DOHH2 (cell line): ENCODE measurements around the gene TMEM151A.
A peak's percentile ranks its signal among the peaks of the same experiment; 100 is the strongest.

Experiments
- H3F3A ChIP-seq: fragments of 200-600 bp; sonication (generic), shearing (Covaris generic); 2 replicates; pipeline ENCODE4 v1.6.0; 2016; ENCODE audit warnings: antibody characterized with exemption, mild to moderate bottlenecking; ENCODE audit not compliant: control insufficient read depth, insufficient read depth
- H3K27ac ChIP-seq: fragments of 200-600 bp; sonication (generic); 2 replicates; pipeline ENCODE4 v1.5.1; 2014; ENCODE audit warnings: low read depth, mild to moderate bottlenecking, low read length, moderate library complexity
- H3K27me3 ChIP-seq: fragments of 200-600 bp; sonication (generic); 2 replicates; pipeline ENCODE4 v1.6.1; 2014; ENCODE audit warnings: mild to moderate bottlenecking, low read length, mixed read lengths; ENCODE audit not compliant: control insufficient read depth
- H3K36me3 ChIP-seq: fragments of 200-600 bp; sonication (generic); 2 replicates; pipeline ENCODE4 v1.6.1; 2014; ENCODE audit warnings: mild to moderate bottlenecking, low read length, moderate library complexity, mixed read lengths; ENCODE audit not compliant: control insufficient read depth
- H3K4me1 ChIP-seq: fragments of 200-600 bp; sonication (generic); 2 replicates; pipeline ENCODE4 v1.6.1; 2014; ENCODE audit warnings: mild to moderate bottlenecking, low read length, mixed read lengths; ENCODE audit not compliant: control insufficient read depth
- H3K4me2 ChIP-seq: fragments of 200-600 bp; sonication (generic); 2 replicates; pipeline ENCODE4 v1.6.0; 2014; ENCODE audit warnings: mild to moderate bottlenecking, low read length, moderate library complexity
- H3K4me3 ChIP-seq: fragments of 200-600 bp; sonication (generic); 2 replicates; pipeline ENCODE4 v1.5.1; 2014; ENCODE audit warnings: mild to moderate bottlenecking, low read length, mixed read lengths
- H3K79me2 ChIP-seq: fragments of 200-600 bp; sonication (generic); 2 replicates; pipeline ENCODE4 v1.6.1; 2014; ENCODE audit warnings: mild to moderate bottlenecking, low read length, mixed read lengths; ENCODE audit not compliant: control insufficient read depth
- H3K9me2 ChIP-seq: fragments of 200-600 bp; sonication (generic); replicated peaks from 2 replicates; pipeline ENCODE4 v1.6.1; 2014; ENCODE audit warnings: mild to moderate bottlenecking, low read length, mixed read lengths; ENCODE audit not compliant: control insufficient read depth
- H3K9me3 ChIP-seq: fragments of 200-600 bp; sonication (generic); 2 replicates; pipeline ENCODE4 v1.6.1; 2014; ENCODE audit warnings: antibody characterized with exemption, low read length, mixed read lengths; ENCODE audit not compliant: control insufficient read depth, insufficient read depth
- H4K20me1 ChIP-seq: fragments of 200-600 bp; sonication (generic); 2 replicates; pipeline ENCODE4 v1.6.0; 2014; ENCODE audit warnings: low read depth, mild to moderate bottlenecking, antibody characterized with exemption, low read length, moderate library complexity; ENCODE audit not compliant: control insufficient read depth, insufficient read depth
- EZH2phosphoT487 ChIP-seq: fragments of 200-600 bp; sonication (generic); IDR thresholded peaks from 2 replicates; pipeline ENCODE4 v1.6.1; 2017; ENCODE audit warnings: borderline replicate concordance, mild to moderate bottlenecking, antibody characterized with exemption, low read length, moderate library complexity, mixed read lengths
- TF ChIP-seq, protein P1 (sequence below): fragments of 200-600 bp; sonication (generic); IDR thresholded peaks from one replicate; pipeline ENCODE4 v1.5.1; 2014; ENCODE audit warnings: antibody characterized with exemption, mild to moderate bottlenecking, low read depth, low read length; ENCODE audit not compliant: poor library complexity, severe bottlenecking

TMEM151A gene

GRCh38 chr11:66311470-66311964, 19.8 kb downstream of the TMEM151A start:
- H3K4me3 ChIP-seq: peak overlapping the region; percentile 82
- TF ChIP-seq, protein P1, sequence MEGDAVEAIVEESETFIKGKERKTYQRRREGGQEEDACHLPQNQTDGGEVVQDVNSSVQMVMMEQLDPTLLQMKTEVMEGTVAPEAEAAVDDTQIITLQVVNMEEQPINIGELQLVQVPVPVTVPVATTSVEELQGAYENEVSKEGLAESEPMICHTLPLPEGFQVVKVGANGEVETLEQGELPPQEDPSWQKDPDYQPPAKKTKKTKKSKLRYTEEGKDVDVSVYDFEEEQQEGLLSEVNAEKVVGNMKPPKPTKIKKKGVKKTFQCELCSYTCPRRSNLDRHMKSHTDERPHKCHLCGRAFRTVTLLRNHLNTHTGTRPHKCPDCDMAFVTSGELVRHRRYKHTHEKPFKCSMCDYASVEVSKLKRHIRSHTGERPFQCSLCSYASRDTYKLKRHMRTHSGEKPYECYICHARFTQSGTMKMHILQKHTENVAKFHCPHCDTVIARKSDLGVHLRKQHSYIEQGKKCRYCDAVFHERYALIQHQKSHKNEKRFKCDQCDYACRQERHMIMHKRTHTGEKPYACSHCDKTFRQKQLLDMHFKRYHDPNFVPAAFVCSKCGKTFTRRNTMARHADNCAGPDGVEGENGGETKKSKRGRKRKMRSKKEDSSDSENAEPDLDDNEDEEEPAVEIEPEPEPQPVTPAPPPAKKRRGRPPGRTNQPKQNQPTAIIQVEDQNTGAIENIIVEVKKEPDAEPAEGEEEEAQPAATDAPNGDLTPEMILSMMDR: no peak
- no peak for TF ChIP-seq EZH2phosphoT487
- H3K27ac ChIP-seq: peak overlapping the region; percentile 77
- H3K9me2 ChIP-seq: no peaks in the 10 kb centered on the region
- H3K27me3 ChIP-seq: no peaks in the 10 kb centered on the region
- H4K20me1 ChIP-seq: no peaks in the 10 kb centered on the region
- H3K4me1 ChIP-seq: peaks cover 20% of the 10 kb centered on the region
- no peaks in the 10 kb centered on the region for H3K9me3 ChIP-seq
- H3F3A ChIP-seq: no peaks in the 10 kb centered on the region
- peak overlapping the region; percentile 87 for H3K4me2 ChIP-seq
- no peaks in the 10 kb centered on the region for H3K36me3 ChIP-seq
- H3K79me2 ChIP-seq: no peaks in the 10 kb centered on the region

DNA sequence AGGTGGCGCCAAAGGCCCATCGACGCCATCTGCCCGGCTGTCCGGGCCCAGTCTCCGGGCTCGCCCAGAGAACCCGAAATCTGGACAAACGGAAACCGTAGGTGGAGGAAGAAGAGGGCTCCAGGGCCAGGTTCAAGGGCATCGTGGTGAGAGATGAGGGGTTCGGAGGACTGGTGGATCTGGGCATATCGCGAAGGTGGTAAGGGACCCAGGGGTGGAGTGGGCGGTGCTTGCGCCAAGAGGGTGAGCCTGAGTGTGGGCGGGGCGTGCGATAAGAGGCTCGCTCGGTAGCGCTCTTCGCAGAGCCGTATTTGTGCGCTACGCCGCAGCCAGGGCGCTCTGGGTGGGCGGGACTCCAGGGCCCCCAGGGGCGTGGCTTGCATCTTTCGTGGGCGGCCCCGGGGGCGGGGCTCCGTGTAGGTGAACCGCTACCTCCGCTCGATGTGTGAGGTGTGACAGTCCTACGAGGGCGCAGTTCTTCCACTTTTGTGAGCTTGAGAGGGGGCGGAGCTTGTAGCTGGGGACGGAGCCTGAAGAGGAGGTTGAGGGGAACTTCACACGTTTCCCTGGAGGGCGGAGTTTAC, 20.4 kb downstream of the TMEM151A start:
- Histone ChIP-seq H3K4me1 (peaks cover 25% of the 10 kb centered on the region), H4K20me1 (no peaks in the 10 kb centered on the region), H3K27me3 (no peaks in the 10 kb centered on the region), H3K27ac (peak overlapping the region; percentile 77), H3K9me2 (no peaks in the 10 kb centered on the region), H3F3A (no peaks in the 10 kb centered on the region), H3K36me3 (no peaks in the 10 kb centered on the region), H3K9me3 (no peaks in the 10 kb centered on the region), H3K79me2 (no peaks in the 10 kb centered on the region), H3K4me3 (peak overlapping the region; percentile 82), H3K4me2 (peak overlapping the region; percentile 87)
- TF ChIP-seq, protein P1: peak; percentile 97
- no peak for TF ChIP-seq EZH2phosphoT487

DNA sequence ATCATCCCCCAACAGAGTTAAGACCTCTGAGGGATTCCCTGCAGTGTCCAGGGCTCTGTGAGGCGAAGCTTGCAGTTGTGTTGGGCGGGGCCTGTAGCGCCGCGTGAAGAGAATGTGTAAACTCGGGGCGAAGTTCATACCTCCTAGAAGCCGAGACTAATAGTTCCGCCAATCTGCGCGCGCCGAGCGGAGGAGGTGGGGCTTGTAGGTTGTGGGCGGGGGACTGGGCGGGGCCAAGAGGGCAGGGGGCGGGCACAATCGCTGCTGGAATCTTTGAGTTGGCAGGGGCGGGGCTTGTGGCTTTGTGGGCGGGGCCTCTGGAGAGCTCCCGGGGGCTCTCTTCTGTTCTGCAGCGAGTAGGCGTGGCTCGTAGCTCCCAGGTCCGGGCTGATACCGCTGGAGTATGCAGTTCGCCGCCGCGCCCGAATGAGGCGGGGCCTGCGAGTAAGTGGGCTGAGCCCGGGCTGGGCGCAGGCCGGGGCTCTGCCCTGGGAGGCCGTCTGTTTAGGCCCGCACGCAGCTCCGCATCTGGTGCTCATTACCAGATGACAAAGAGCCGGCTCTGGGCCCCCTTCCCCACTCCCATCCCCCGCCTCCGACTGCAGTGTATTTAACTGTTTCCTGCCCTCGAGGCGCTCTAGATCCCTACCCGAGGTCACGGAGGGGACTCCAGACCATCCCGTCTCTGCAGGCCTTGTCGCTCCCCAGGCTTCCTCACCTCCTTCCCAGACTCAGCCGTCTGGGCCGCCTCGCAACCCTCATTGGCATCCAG, 21.0 kb downstream of the TMEM151A start:
- H3K79me2 ChIP-seq: no peaks in the 10 kb centered on the region
- H3K4me2 ChIP-seq: peak overlapping the region; percentile 87
- no peaks in the 10 kb centered on the region for H4K20me1 ChIP-seq
- no peaks in the 10 kb centered on the region for H3K9me2 ChIP-seq
- H3K27ac ChIP-seq: peak overlapping the region; percentile 77
- no peak for TF ChIP-seq EZH2phosphoT487
- TF ChIP-seq, protein P1: no peak
- H3K9me3 ChIP-seq: no peaks in the 10 kb centered on the region
- H3K36me3 ChIP-seq: no peaks in the 10 kb centered on the region
- H3F3A ChIP-seq: peaks cover 4% of the 10 kb centered on the region; the same call in 1 of the 2 replicates
- no peaks in the 10 kb centered on the region for H3K27me3 ChIP-seq
- peaks cover 32% of the 10 kb centered on the region for H3K4me1 ChIP-seq
- peak overlapping the region; percentile 82 for H3K4me3 ChIP-seq
